ENCODE measurements around the gene PROB1.
"Not testable (repeated sequence)": the region's sequence is repeated elsewhere in the genome, so short reads cannot be mapped to it uniquely, and the experiment has no call there.

The PROB1 gene

GRCh38 chr5:139414581-139415130 is 19.8 kb upstream of the PROB1 start:
- no peak for DNase-seq (ENCODE audit: low read depth)

GRCh38 chr5:139413963-139414362 is 19.1 kb upstream of the PROB1 start:
- DNase-seq (ENCODE audit: low read depth): no peak

GRCh38 chr5:139413153-139413552 is 18.2 kb upstream of the PROB1 start:
- DNase-seq (ENCODE audit: low read depth): no peak

GRCh38 chr5:139410993-139411828 is 16.3 kb upstream of the PROB1 start:
- no peak for DNase-seq (ENCODE audit: low read depth)

GRCh38 chr5:139410121-139410992 is 15.5 kb upstream of the PROB1 start:
- DNase-seq (ENCODE audit: low read depth): no peak

GRCh38 chr5:139409116-139409515 is 14.2 kb upstream of the PROB1 start:
- DNase-seq (ENCODE audit: low read depth): not testable (repeated sequence)

GRCh38 chr5:139408191-139408590 is 13.3 kb upstream of the PROB1 start:
- no peak for DNase-seq (ENCODE audit: low read depth)

- no peak for DNase-seq (ENCODE audit: low read depth)
Observed at GRCh38 chr5:139407517-139407916, 12.6 kb upstream of the PROB1 start.

- no peak for DNase-seq (ENCODE audit: low read depth)
Observed at GRCh38 chr5:139406963-139407362, 12.1 kb upstream of the PROB1 start.

- no peak for DNase-seq (ENCODE audit: low read depth)
Observed at GRCh38 chr5:139404484-139404840, 9.6 kb upstream of the PROB1 start.

GRCh38 chr5:139403787-139404483 is 9.0 kb upstream of the PROB1 start, which contains the start of gene SPATA24:
Gene SPATA24 (minus strand): TSS chr5:139404089. CDS start chr5:139404060, 29 bp downstream.
- peak; percentile 95 for DNase-seq (ENCODE audit: low read depth)

GRCh38 chr5:139403418-139403786 is 8.5 kb upstream of the PROB1 start:
- DNase-seq (ENCODE audit: low read depth): no peak

- DNase-seq (ENCODE audit: low read depth): peak; percentile 35
Observed at GRCh38 chr5:139402561-139403158, 7.8 kb upstream of the PROB1 start.

GRCh38 chr5:139401546-139401945 is 6.6 kb upstream of the PROB1 start:
- DNase-seq (ENCODE audit: low read depth): no peak

- DNase-seq (ENCODE audit: low read depth): no peak
Observed at GRCh38 chr5:139399501-139400121, 4.7 kb upstream of the PROB1 start.

GRCh38 chr5:139397921-139398320 is 3.0 kb upstream of the PROB1 start:
- DNase-seq (ENCODE audit: low read depth): no peak

GRCh38 chr5:139396691-139397090 is 1.8 kb upstream of the PROB1 start:
- no peak for DNase-seq (ENCODE audit: low read depth)

GRCh38 chr5:139395844-139396640 is 1.1 kb upstream of the PROB1 start:
- no peak for DNase-seq (ENCODE audit: low read depth)

- DNase-seq (ENCODE audit: low read depth): no peak
Observed at GRCh38 chr5:139394123-139394653, 716 bp downstream of the PROB1 start.

- DNase-seq (ENCODE audit: low read depth): no peak
Observed at GRCh38 chr5:139393497-139394122, 1.3 kb downstream of the PROB1 start.

Measured in amniotic epithelial cell (primary cell).